Measurements from ENCODE around the gene CNN2. TPM values are rescaled to one million over a fixed set of nuclear protein-coding genes. Genes with fewer than 3 reads are reported as not detected.

CNN2 gene
- total and polyA plus RNA-seq, 9 of the 15 experiments (the other 6 are each of a cell fraction or from before 2014, with no cell fraction given): 12.1 to 174 (median 52.7) TPM

DNA sequence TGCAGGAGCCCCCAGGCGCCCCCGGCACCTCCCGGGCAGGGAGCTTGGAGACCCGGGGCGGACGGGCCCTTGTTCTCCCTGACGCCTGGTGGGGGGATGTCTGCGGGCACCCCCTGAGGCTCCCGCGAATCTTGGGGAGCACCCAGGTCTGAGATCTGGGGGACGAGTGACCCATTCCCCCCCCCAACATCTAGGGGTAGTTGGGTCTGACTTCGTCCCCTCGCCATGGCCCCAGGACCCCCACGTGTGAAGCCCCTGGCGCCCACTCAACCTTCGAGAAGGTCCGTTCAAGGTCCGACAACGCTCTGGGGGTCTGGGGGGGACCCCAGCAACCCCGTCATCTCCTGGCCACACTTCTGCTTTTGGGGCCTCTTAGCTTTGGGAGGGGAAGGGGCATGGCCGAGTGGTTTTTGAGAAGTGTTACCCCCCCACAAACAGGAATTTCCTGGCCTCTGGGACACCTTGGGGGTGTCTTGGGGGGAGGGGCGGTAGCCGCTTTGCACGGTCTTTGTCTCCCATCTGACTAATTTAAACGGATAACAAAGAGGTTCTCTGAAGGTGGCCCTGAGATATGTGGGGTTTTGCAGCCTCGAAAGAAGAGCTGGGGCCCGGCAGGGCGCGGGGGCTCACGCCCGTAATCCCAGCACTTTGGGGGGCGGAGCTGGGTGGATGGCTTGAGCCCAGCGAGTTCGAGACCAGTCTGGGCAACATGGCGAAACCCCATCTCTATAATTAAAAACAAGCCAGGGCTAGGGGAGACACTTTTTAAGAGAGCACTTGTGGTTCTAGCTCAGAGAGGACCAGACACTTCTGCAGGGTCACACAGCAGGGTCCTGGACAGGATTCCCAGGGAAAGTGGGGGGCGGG lies 608 bp downstream of the CNN2 start (continued):
- TF ChIP-seq, protein P1, sequence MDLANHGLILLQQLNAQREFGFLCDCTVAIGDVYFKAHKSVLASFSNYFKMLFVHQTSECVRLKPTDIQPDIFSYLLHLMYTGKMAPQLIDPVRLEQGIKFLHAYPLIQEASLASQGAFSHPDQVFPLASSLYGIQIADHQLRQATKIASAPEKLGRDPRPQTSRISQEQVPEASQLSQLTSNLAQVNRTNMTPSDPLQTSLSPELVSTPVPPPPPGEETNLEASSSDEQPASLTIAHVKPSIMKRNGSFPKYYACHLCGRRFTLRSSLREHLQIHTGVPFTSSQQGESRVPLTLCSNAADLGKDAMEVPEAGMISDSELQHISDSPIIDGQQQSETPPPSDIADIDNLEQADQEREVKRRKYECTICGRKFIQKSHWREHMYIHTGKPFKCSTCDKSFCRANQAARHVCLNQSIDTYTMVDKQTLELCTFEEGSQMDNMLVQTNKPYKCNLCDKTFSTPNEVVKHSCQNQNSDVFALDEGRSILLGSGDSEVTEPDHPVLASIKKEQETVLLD (IDR thresholded peaks at IDR 0.05): peak; percentile 65; the same call in 1 of the 2 replicates
- TF ChIP-seq ZNF263 (CRISPR knock-in tag; IDR thresholded peaks at IDR 0.05; ENCODE audit: borderline replicate concordance) (peak; percentile 44), MYC (IDR thresholded peaks at IDR 0.05; ENCODE audit: low read depth, low read length) (no peak), MYC (CRISPR knock-in tag; IDR thresholded peaks at IDR 0.05; ENCODE audit: borderline replicate concordance, low read depth) (peak; percentile 76; the same call in 1 of the 2 replicates), HDAC2 (IDR thresholded peaks at IDR 0.05) (no peak; the same call in 1 of the 2 replicates), SIN3A (IDR thresholded peaks at IDR 0.05; ENCODE audit: borderline replicate concordance in 2 of 2, control insufficient read depth in 1 of 2, low read depth in 2 of 2, low read length in 2 of 2) (peak in 1 of 2 experiments; percentile 18; a peak in 1 of 4 replicates), ZFP36 (IDR thresholded peaks at IDR 0.05; ENCODE audit: low read depth, low read length, partially characterized antibody) (peak; percentile 90), ZBTB7A (IDR thresholded peaks at IDR 0.05; ENCODE audit: borderline replicate concordance, control insufficient read depth, low read depth, low read length) (peak; percentile 91), ZFX (CRISPR knock-in tag; IDR thresholded peaks at IDR 0.05) (peak; percentile 8)
- TF ChIP-seq, protein P2, sequence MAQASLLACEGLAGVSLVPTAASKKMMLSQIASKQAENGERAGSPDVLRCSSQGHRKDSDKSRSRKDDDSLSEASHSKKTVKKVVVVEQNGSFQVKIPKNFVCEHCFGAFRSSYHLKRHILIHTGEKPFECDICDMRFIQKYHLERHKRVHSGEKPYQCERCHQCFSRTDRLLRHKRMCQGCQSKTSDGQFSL (CRISPR knock-in tag; IDR thresholded peaks at IDR 0.05): peak; percentile 94
- TF ChIP-seq, protein P2 (tag; IDR thresholded peaks at IDR 0.05): peak in 1 of 2 experiments; percentile 83; a peak in 2 of 4 replicates
- TF ChIP-seq, protein P3, sequence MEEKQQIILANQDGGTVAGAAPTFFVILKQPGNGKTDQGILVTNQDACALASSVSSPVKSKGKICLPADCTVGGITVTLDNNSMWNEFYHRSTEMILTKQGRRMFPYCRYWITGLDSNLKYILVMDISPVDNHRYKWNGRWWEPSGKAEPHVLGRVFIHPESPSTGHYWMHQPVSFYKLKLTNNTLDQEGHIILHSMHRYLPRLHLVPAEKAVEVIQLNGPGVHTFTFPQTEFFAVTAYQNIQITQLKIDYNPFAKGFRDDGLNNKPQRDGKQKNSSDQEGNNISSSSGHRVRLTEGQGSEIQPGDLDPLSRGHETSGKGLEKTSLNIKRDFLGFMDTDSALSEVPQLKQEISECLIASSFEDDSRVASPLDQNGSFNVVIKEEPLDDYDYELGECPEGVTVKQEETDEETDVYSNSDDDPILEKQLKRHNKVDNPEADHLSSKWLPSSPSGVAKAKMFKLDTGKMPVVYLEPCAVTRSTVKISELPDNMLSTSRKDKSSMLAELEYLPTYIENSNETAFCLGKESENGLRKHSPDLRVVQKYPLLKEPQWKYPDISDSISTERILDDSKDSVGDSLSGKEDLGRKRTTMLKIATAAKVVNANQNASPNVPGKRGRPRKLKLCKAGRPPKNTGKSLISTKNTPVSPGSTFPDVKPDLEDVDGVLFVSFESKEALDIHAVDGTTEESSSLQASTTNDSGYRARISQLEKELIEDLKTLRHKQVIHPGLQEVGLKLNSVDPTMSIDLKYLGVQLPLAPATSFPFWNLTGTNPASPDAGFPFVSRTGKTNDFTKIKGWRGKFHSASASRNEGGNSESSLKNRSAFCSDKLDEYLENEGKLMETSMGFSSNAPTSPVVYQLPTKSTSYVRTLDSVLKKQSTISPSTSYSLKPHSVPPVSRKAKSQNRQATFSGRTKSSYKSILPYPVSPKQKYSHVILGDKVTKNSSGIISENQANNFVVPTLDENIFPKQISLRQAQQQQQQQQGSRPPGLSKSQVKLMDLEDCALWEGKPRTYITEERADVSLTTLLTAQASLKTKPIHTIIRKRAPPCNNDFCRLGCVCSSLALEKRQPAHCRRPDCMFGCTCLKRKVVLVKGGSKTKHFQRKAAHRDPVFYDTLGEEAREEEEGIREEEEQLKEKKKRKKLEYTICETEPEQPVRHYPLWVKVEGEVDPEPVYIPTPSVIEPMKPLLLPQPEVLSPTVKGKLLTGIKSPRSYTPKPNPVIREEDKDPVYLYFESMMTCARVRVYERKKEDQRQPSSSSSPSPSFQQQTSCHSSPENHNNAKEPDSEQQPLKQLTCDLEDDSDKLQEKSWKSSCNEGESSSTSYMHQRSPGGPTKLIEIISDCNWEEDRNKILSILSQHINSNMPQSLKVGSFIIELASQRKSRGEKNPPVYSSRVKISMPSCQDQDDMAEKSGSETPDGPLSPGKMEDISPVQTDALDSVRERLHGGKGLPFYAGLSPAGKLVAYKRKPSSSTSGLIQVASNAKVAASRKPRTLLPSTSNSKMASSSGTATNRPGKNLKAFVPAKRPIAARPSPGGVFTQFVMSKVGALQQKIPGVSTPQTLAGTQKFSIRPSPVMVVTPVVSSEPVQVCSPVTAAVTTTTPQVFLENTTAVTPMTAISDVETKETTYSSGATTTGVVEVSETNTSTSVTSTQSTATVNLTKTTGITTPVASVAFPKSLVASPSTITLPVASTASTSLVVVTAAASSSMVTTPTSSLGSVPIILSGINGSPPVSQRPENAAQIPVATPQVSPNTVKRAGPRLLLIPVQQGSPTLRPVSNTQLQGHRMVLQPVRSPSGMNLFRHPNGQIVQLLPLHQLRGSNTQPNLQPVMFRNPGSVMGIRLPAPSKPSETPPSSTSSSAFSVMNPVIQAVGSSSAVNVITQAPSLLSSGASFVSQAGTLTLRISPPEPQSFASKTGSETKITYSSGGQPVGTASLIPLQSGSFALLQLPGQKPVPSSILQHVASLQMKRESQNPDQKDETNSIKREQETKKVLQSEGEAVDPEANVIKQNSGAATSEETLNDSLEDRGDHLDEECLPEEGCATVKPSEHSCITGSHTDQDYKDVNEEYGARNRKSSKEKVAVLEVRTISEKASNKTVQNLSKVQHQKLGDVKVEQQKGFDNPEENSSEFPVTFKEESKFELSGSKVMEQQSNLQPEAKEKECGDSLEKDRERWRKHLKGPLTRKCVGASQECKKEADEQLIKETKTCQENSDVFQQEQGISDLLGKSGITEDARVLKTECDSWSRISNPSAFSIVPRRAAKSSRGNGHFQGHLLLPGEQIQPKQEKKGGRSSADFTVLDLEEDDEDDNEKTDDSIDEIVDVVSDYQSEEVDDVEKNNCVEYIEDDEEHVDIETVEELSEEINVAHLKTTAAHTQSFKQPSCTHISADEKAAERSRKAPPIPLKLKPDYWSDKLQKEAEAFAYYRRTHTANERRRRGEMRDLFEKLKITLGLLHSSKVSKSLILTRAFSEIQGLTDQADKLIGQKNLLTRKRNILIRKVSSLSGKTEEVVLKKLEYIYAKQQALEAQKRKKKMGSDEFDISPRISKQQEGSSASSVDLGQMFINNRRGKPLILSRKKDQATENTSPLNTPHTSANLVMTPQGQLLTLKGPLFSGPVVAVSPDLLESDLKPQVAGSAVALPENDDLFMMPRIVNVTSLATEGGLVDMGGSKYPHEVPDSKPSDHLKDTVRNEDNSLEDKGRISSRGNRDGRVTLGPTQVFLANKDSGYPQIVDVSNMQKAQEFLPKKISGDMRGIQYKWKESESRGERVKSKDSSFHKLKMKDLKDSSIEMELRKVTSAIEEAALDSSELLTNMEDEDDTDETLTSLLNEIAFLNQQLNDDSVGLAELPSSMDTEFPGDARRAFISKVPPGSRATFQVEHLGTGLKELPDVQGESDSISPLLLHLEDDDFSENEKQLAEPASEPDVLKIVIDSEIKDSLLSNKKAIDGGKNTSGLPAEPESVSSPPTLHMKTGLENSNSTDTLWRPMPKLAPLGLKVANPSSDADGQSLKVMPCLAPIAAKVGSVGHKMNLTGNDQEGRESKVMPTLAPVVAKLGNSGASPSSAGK (IDR thresholded peaks at IDR 0.05): 0 out of 2 replicates have a peak, but pooled peaks have one; percentile 8
